ENCODE measurements around the gene ABHD17C. TPM values are rescaled to one million over a fixed set of nuclear protein-coding genes. Genes with fewer than 3 reads are reported as not detected.

The ABHD17C gene
- total RNA-seq, 1 donor from 2014 or later: 6.5 TPM

GRCh38 chr15:80783260-80783659 lies 88.2 kb downstream of the ABHD17C start:
- DNase-seq (ENCODE audit: low read depth): no peak
- TF ChIP-seq, protein P1, sequence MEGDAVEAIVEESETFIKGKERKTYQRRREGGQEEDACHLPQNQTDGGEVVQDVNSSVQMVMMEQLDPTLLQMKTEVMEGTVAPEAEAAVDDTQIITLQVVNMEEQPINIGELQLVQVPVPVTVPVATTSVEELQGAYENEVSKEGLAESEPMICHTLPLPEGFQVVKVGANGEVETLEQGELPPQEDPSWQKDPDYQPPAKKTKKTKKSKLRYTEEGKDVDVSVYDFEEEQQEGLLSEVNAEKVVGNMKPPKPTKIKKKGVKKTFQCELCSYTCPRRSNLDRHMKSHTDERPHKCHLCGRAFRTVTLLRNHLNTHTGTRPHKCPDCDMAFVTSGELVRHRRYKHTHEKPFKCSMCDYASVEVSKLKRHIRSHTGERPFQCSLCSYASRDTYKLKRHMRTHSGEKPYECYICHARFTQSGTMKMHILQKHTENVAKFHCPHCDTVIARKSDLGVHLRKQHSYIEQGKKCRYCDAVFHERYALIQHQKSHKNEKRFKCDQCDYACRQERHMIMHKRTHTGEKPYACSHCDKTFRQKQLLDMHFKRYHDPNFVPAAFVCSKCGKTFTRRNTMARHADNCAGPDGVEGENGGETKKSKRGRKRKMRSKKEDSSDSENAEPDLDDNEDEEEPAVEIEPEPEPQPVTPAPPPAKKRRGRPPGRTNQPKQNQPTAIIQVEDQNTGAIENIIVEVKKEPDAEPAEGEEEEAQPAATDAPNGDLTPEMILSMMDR (IDR thresholded peaks at IDR 0.05; ENCODE audit: insufficient read depth, low read length, poor library complexity, severe bottlenecking): no peak
- no peak overlapping the region for H3K4me3 ChIP-seq (ENCODE audit: low read depth, low read length)
- peaks cover 36% of the 10 kb centered on the region for H3K27me3 ChIP-seq (ENCODE audit: control insufficient read depth, insufficient read depth, low read length)
- no peaks in the 10 kb centered on the region for H3K36me3 ChIP-seq (ENCODE audit: control insufficient read depth, insufficient read depth, low read length)

DNA sequence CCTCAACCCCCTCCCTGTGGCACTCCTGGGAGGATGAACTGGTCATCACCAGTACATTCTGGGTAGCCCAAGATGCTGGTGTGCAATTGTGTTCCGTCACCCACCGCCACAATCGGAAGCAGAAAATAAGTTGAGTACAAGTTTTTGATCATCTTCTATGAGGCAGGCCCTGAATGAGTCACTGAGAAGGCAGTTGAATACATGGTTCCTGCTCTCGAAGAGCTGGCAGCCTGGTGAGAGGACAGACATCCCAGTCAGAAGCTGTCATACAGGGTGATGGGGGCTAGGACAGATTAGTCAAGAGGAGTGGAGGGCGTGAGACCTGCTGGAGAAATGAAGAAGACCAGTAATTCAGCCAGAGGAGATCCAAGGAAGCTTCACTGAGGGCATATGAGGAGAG lies 90.2 kb downstream of the ABHD17C start:
- no peaks in the 10 kb centered on the region for H3K36me3 ChIP-seq (ENCODE audit: control insufficient read depth, insufficient read depth, low read length)
- H3K27me3 ChIP-seq (ENCODE audit: control insufficient read depth, insufficient read depth, low read length): peaks cover 18% of the 10 kb centered on the region
- TF ChIP-seq, protein P1 (IDR thresholded peaks at IDR 0.05; ENCODE audit: insufficient read depth, low read length, poor library complexity, severe bottlenecking): no peak
- H3K4me3 ChIP-seq (ENCODE audit: low read depth, low read length): no peak overlapping the region
- DNase-seq (ENCODE audit: low read depth): no peak

DNA sequence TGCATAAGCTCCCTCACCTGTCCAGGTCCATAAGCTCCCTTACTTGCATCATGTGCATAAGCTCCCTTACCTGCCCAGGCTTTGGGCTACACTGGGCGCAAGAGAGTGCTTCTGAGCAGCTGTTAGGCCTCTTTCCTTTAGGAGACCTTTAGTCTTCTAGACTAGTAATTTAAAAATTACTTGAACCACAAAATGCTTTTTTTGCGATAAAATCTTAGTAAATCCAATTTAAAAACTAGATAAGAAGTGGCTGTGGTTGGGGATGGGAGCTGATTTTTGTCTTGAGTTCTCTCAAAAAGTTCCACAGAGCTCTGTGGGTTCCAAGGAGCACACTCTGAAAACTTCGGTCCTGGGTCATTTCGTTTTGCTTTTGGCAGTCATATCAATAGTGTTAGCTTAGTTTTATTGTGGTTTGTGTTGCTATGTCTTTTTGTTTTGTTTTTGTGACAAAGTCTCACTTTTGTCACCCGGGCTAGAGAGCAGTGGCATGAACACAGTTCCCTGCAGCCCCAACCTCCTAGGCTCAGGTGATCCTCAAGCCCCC lies 90.8 kb downstream of the ABHD17C start:
- Histone ChIP-seq H3K4me3 (ENCODE audit: low read depth, low read length) (no peak overlapping the region), H3K27me3 (ENCODE audit: control insufficient read depth, insufficient read depth, low read length) (peaks cover 12% of the 10 kb centered on the region), H3K36me3 (ENCODE audit: control insufficient read depth, insufficient read depth, low read length) (no peaks in the 10 kb centered on the region)
- TF ChIP-seq, protein P1 (IDR thresholded peaks at IDR 0.05; ENCODE audit: insufficient read depth, low read length, poor library complexity, severe bottlenecking): no peak
- no peak for DNase-seq (ENCODE audit: low read depth)

GRCh38 chr15:80787316-80787715 lies 92.2 kb downstream of the ABHD17C start:
- Histone ChIP-seq H3K4me3 (ENCODE audit: low read depth, low read length) (no peak overlapping the region), H3K27me3 (ENCODE audit: control insufficient read depth, insufficient read depth, low read length) (peaks cover 11% of the 10 kb centered on the region), H3K36me3 (ENCODE audit: control insufficient read depth, insufficient read depth, low read length) (no peaks in the 10 kb centered on the region)
- TF ChIP-seq, protein P1 (IDR thresholded peaks at IDR 0.05; ENCODE audit: insufficient read depth, low read length, poor library complexity, severe bottlenecking): no peak
- DNase-seq (ENCODE audit: low read depth): no peak

DNA sequence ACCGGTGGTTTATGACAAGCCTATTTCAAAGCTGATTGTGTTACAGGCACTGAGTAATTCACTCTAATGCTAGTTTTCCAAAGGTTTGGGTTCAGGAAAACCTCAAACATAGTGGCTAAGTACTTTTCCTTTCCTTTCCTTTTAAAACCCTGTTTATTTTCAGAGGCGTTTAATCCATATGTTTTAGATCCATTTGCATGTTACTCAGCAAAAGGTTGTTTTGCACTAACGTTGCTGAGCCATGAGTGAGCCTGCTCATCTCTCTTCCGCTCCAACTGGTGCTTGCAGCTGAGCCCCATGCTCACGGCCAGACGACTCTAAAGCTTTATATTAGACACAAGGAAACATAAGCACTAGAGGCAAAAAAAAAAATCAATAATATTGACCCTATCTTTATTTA lies 93.4 kb downstream of the ABHD17C start:
- Histone ChIP-seq H3K4me3 (ENCODE audit: low read depth, low read length) (no peak overlapping the region), H3K36me3 (ENCODE audit: control insufficient read depth, insufficient read depth, low read length) (no peaks in the 10 kb centered on the region), H3K27me3 (ENCODE audit: control insufficient read depth, insufficient read depth, low read length) (peaks cover 12% of the 10 kb centered on the region)
- no peak for DNase-seq (ENCODE audit: low read depth)
- TF ChIP-seq, protein P1 (IDR thresholded peaks at IDR 0.05; ENCODE audit: insufficient read depth, low read length, poor library complexity, severe bottlenecking): no peak

- Histone ChIP-seq H3K27me3 (ENCODE audit: control insufficient read depth, insufficient read depth, low read length) (peaks cover 6% of the 10 kb centered on the region), H3K36me3 (ENCODE audit: control insufficient read depth, insufficient read depth, low read length) (no peaks in the 10 kb centered on the region), H3K4me3 (ENCODE audit: low read depth, low read length) (no peak overlapping the region)
- TF ChIP-seq, protein P1 (IDR thresholded peaks at IDR 0.05; ENCODE audit: insufficient read depth, low read length, poor library complexity, severe bottlenecking): no peak
- no peak for DNase-seq (ENCODE audit: low read depth)
Observed at GRCh38 chr15:80789296-80789695, 94.2 kb downstream of the ABHD17C start.

Measured in kidney epithelial cell (primary cell).